ENCODE measurements around the gene KLHL35. TPM values are rescaled to one million over a fixed set of nuclear protein-coding genes. Genes with fewer than 3 reads are reported as not detected.
A peak's percentile ranks its signal among the peaks of the same experiment; 100 is the strongest.

KLHL35 gene, protein sequence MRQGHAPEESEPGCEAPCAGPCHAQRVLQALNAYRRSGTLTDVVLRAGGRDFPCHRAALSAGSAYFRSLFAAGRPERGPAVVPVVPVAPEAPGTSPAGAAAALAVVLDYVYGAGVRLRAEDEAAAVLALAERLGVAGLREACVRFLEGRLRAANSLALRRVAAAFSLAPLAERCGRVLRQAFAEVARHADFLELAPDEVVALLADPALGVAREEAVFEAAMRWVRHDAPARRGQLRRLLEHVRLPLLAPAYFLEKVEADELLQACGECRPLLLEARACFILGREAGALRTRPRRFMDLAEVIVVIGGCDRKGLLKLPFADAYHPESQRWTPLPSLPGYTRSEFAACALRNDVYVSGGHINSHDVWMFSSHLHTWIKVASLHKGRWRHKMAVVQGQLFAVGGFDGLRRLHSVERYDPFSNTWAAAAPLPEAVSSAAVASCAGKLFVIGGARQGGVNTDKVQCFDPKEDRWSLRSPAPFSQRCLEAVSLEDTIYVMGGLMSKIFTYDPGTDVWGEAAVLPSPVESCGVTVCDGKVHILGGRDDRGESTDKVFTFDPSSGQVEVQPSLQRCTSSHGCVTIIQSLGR
- total RNA-seq: 2.9 TPM

DNA sequence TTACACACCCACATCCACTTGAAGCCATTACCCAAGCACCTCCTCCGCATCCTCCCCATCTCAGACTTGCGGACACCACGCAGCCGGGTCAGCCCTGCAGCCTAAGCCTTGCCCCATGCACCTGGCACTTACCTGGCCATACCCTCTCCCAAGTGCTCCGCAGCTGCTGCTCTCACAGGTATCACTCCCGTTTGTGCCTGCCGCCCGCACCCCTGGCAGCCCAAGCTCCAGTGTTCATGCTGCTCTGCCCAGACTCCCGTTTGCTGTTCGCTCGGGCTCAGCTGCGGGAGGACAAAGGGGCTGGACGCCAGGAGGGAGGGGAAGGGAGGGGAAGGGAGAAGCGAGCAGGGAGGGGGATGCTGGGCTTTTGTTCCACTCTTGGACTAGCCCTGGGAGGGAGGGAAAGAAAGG lies at the start of gene KLHL35:
Gene KLHL35 (minus strand): TSS at position 293 of the 411 bp plus-strand sequence. CDS start 2,574 bp downstream, outside the sequence.
- DNase-seq: no peak

GRCh38 chr11:75481922-75482606 lies 49.1 kb upstream of the KLHL35 start:
- no peak for DNase-seq

GRCh38 chr11:75481223-75481921 lies 48.4 kb upstream of the KLHL35 start:
- no peak for DNase-seq

DNA sequence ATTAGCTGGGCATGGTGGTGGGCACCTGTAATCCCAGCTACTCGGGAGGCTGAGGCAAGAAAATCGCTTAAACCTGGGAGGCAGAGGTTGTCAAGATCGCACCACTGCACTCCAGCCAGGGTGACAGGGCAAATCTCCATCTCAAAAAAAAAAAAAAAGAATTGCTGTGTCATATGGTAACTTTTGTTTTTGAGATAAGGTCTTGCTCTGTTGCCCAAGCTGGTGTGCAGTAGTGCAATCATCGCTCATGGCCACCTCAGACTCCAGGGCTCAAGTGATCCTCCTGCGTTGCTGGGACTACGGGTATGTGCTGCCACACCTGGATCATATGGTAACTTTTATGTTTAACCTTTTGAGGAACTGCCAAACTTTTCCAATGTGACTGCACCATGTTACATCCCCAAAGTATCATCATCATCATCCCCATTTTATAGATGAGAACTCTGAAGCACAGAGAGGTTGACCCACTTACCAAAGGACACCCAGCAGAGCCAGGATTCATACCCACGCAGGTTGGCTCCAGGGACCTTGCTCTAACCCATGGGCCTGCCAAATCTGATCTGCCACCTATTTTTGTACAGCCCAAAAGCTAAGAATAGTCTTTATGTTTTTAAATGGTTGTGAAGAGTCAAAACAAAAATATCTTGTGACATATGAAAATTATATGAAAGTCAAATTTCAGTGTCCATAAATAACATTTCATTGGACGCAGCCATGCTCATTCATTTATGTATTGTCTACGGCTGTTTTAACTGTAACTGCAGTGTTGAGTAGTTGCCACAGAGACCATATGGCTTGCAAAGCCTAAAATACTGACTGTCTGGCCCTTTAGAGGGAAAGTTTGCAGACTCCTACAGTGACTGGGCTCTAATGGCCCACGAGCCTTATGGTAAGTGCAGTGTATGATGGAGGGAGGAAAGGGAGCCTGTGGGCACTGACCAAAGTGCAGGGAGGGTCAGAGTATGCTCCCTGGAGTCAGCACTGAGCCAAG lies 47.5 kb upstream of the KLHL35 start:
- DNase-seq: peak; percentile 24

- no peak for DNase-seq
These were observed 46.7 kb upstream of the KLHL35 start for GRCh38 chr11:75479597-75480145.

DNA sequence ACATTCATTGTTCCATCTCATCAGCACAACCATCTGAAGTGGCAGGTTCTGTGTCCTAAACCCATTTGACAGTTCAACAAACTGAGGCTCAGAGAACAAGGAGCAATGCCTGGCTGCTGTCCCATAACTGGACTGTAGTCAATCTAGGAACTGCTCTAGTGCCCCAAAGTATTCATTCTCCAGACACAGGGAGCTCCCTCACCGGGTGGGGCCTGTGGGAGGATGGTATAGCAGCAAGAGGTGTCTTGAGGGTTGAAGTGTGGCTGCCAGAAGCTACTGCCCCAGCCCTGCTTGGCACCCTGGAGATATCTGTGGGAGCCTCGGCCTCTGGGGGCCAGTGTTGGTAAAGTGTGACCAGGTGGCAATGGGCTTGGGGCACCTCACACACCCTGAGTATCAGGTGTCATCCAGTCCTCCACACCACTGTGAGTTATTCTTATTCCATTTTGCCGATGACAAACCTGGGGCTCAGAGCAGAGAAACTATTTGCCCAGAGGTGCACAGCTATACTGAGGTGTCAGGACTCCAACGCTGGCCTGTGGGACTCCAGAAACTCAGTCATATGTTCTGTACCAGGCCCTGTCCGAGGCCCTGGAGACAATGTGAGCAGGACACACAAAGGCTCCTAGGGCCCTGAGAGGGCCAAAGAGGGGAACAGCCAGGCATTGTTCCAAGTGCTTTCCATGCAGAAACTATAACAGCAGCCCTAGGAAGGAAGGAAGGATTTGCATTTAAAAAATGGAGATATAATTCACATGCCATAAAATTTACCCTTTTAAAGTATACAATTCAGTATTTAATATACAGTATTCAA lies 46.0 kb upstream of the KLHL35 start:
- DNase-seq: peak; percentile 24

- DNase-seq: no peak
These were observed 44.6 kb upstream of the KLHL35 start for GRCh38 chr11:75477614-75477935.

DNA sequence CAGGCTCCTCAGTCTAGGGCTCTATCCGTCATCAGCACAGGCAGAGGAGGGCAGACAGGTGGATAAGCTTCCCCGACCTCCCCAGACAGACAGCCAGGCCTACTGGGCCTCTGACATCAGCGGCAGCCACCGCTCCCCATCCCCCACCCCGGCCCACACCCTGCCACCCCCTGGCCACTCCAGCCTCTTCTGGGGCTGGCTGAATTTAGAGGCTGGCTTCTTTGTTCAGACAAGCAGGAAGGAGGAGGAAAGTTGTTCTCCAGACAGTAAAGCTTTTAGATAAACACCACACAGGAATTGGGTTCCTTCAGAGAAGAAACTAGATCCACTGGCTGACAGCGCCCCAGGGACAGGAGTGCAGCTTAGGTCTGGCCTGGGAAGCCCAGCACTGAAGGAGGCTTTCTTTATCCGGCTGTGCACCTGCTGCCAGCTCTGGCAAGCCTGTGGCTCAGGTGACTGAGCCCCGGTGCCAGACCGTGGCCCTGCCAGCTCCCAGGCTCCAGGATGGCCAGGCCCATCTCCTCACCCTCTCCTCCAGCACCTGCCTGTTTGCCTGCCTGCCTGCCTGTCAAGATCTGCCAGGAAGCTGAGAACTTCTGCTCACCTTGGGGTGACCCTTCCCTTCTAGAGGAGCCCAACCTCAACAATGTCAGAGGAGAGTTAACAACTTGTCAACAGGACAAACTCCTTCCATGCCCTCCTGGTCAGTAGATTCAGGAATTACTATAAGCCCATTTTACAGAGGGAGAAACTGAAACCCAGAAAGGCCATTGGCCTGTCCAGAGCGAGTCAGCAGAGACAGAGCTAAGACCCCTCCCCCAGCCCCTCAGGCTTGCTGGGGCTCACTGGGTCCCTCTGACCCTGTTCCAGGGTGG lies 44.0 kb upstream of the KLHL35 start:
- DNase-seq: peak; percentile 42

DNA sequence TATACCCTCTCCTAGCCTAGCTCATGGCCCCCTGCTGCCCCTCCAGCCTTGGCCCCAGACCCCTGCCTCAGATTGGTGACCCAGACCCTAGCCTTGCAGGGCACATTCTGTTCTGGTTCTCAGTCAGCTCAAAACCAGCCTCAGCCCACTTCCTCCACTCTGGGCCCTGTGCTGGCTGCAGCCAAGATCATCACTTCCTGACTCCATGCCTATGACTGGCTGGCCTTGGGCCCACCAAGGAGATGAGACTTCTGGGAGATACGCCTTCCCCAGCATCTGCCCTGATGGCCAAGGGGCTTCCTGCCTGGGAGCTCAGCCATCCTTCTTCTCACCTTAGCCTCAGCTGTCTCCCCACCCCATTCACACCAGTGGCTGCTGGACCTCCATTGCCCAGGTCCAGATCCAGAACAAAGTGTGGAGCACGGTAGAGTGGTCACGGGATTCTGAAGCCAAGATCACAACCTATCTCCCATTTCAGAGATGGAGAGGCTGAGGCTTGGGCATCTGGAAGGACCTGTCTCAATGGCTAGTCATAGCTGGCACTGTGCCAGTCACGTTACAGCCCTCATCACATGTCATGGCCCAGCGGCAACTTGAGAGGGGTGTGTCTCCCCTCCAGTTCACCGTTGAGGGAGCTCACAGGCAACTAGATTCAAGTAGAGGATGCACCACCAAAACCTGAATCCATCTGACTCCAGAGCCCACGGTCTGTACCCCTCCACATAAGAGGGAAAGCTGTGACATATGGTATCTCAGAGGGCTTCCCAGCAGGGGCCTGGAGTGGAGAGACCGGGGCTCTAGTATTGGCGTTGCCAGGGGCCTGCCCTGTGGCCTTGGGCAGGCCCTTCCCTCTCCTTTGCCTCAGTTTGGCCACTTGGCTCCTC lies 43.0 kb upstream of the KLHL35 start:
- peak; percentile 44 for DNase-seq

DNA sequence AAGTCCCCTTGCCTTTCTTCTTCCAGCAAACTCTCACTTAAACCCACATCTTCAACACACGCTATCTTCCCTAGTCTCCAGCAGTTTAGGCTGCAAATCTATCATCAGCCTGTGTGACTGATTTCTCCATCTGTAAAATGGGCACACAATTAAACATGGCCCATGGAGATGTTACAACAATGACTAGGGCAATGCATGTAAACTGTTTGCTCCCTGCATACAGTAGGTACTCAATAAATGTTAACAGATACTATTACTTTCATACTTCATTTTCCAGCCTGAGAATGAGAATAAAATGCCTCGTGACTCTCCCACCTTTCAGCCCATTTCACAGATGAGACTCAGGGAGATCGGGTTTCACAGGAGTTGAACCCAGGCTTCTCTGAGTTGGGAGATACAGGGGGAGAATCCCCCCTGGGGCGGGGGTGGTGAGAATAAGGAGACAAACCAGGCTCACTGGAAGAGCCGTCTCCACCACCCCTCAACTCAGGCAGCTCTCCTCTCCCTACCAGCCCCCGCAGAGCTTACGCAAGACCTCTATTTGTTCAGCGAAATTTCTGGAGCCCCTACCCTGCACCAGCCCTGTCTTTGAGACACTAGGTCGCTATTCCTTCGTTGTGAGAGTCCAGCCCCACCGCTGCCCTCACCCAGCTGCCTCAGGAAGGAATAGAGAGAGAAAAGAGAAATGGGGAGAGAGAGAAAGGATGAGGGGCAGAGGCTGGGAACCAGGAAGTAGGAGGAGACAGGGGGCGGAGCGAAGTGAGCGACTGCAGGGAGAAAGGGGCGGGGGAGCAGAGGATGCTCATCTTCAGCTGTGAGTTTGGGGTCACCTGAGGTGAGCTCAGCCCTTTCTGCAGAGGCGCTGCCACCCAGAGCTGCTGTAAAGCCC lies 42.1 kb upstream of the KLHL35 start:
- DNase-seq: peak; percentile 63

GRCh38 chr11:75474240-75474639 lies 41.2 kb upstream of the KLHL35 start:
- no peak for DNase-seq

- DNase-seq: no peak
These were observed 40.7 kb upstream of the KLHL35 start for GRCh38 chr11:75473684-75474083.

GRCh38 chr11:75472081-75472732 lies 39.2 kb upstream of the KLHL35 start:
- DNase-seq: no peak

- DNase-seq: no peak
These were observed 38.4 kb upstream of the KLHL35 start for GRCh38 chr11:75471176-75471973.

DNA sequence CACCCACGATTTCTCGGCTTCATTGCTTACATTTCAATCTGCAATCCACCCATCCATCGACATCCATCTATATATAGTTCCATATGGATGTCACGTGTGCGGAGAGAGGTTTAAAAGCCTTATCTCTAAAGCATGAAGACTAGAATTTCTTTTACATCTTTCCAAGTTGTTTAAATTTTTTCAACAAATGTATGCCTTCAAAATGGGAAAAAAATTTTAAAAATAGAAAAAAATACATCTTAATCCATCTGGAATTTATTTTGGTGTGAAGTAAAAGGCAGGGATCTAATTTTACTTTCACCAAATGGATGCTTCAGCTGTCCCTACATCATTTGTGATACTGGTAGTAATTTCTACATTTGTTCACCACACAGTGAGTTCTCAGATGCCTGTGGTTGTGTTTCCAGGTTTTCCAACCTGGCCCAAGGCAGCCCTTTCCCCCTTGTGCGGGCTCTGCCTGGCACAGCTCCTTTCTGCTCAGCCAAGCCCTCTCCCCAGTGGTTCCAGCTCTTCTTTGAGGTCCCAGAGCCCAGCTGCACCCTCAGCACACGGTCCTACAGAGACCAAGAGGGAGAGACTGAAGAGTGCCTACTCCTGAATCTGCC lies 37.6 kb upstream of the KLHL35 start:
- DNase-seq: no peak

All from tongue (tissue), 2 donors.